Pancreas (tissue), 10 donors: ENCODE results near the gene TAS1R1. TPM values are rescaled to one million over a fixed set of nuclear protein-coding genes. Genes with fewer than 3 reads are reported as not detected.

Source experiments
- ATAC-seq, 4 donors: fragments of 200-7000 bp; cut with Tn5 transposase; one replicate each; pipeline versions ENCODE4 v1.8.0 to v1.9.1; 2020; ENCODE audit warnings: mild to moderate bottlenecking in 4 of 4, moderate library complexity in 4 of 4
- DNase-seq, 6 donors: peaks; one replicate each; pipeline ENCODE4 v3.0.0-alpha.2; 2020
- FAIRE-seq: peaks from 2 replicates; lab custom pipeline; 2012; peaks lifted over from hg19 to GRCh38; lab: Jason Lieb, UNC
- H3K27ac ChIP-seq, 4 donors: fragments of 200-600 bp; sonication (generic); 1 replicate in 3 of 4; 2 replicates in 1 of 4; pipeline versions ENCODE4 v1.5.0 to v1.8.0; 2020
- H3K27me3 ChIP-seq, 4 donors: fragments of 200-600 bp; one replicate each; pipeline ENCODE4 v1.8.0; 2021
- H3K36me3 ChIP-seq, 3 donors: fragments of 200-600 bp; sonication (generic) in 1 of 3; one replicate each; pipeline versions ENCODE4 v1.5.0 to v1.8.0; 2020 to 2021
- H3K4me1 ChIP-seq, 3 donors: fragments of 200-600 bp; one replicate each; pipeline ENCODE4 v1.8.0; 2021
- H3K4me3 ChIP-seq, 4 donors: fragments of 200-600 bp; sonication (generic) in 2 of 4; one replicate each; pipeline versions ENCODE4 v1.5.0 to v1.8.0; 2020 to 2021
- H3K9me3 ChIP-seq, 4 donors: fragments of 200-600 bp; one replicate each; pipeline ENCODE4 v1.8.0; 2021
- WGBS, 2 donors: extraction: QIAGEN DNeasy Blood & Tissue Kit; methylation state at CpG; one replicate each; pipeline ENCODE4 v1.1.7; 2013; 5-methylcytosine and 5-hydroxymethylcytosine counted together
- intact Hi-C, 3 donors: fragments of 100-400 bp; cut with DNase I; formaldehyde crosslinking; loops; one replicate each; pipeline versions ENCODE4 v1.11.1 to v1.14.2; 2022
- polyA plus RNA-seq, 2 donors: library from polyadenylated mRNA; stranded (reverse); fragments of 200-250 nt; gene quantifications; one replicate each; pipeline ENCODE4 v1.2.3, GENCODE V29; 2013
- total RNA-seq, 6 donors: library from RNA; stranded (reverse); fragmentation: NEBNext Ultra II Directional in 4 of 6; extraction: Animal tissue kit (Norgen Biotek cat#: 25700) in 4 of 6; gene quantifications; one replicate each; pipeline versions ENCODE4 v1.2.1 to v1.2.4, GENCODE V29; 2021 to 2023
- TF ChIP-seq, protein P1 (sequence below), 4 donors: fragments of 200-600 bp; sonication (generic) in 3 of 4; IDR thresholded peaks; one replicate each; pipeline versions ENCODE4 v1.5.0 to v1.8.0; 2021; ENCODE audit warnings: antibody characterized with exemption in 4 of 4
- donor health status: healthy with polysubstance abuse.
- donor health status: DM: no; HTN: no; CAD: no; lungs with moderate emphysema.
- donor health status: DM: no; HTN: no; CAD: no.
- donor health status: control.
- donor health status: control.
- donor health status: Bipolar disorder and iron deficiency.
- donor health status: DM: yes; HTN: yes; CAD: no.
- donor health status: DM: no; HTN: no; CAD: no.
- donor health status: DM: no; HTN: no; CAD: no.
- donor health status: DM: yes; HTN: yes; CAD: no.

TAS1R1 gene
- total and polyA plus RNA-seq, 8 donors: not detected

DNA sequence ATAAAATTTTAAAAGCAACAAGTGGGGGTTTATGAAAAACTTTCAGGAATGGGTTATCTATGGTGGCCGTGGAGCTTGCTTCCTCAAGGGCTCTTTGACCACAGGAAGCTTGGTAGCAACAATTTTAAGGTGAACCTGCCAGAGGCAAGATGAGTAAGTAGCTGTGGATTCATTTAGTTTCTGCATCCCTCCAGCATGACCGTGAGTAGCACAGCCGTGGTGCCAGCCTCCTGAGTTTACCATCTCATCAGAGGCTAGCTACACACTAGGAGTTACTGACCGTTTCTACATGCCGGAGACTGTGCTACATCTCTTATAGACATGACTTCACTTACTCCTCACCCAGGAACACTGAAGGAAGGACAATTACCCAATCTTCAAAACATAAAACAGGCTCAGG is 33.6 kb upstream of the TAS1R1 start:
- intact Hi-C loops: no loop called here
- Histone ChIP-seq H3K36me3 (peaks cover 0 to 16% (median 8%) of the 10 kb centered on the region in 3 donors), H3K27ac (no peak overlapping the region), H3K4me3 (no peak overlapping the region), H3K27me3 (no peaks in the 10 kb centered on the region), H3K9me3 (no peaks in the 10 kb centered on the region), H3K4me1 (no peaks in the 10 kb centered on the region)
- DNase-seq (no peak), ATAC-seq (no peak), FAIRE-seq (no peak)
- WGBS, 2 donors: 75 to 79% methylated on average over 5 of the region's 5 CpGs
- TF ChIP-seq, protein P1, sequence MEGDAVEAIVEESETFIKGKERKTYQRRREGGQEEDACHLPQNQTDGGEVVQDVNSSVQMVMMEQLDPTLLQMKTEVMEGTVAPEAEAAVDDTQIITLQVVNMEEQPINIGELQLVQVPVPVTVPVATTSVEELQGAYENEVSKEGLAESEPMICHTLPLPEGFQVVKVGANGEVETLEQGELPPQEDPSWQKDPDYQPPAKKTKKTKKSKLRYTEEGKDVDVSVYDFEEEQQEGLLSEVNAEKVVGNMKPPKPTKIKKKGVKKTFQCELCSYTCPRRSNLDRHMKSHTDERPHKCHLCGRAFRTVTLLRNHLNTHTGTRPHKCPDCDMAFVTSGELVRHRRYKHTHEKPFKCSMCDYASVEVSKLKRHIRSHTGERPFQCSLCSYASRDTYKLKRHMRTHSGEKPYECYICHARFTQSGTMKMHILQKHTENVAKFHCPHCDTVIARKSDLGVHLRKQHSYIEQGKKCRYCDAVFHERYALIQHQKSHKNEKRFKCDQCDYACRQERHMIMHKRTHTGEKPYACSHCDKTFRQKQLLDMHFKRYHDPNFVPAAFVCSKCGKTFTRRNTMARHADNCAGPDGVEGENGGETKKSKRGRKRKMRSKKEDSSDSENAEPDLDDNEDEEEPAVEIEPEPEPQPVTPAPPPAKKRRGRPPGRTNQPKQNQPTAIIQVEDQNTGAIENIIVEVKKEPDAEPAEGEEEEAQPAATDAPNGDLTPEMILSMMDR (IDR thresholded peaks at IDR 0.05): no peak

- Histone ChIP-seq H3K4me3 (no peak overlapping the region), H3K4me1 (no peaks in the 10 kb centered on the region), H3K27me3 (no peaks in the 10 kb centered on the region), H3K36me3 (peaks cover 0 to 25% (median 14%) of the 10 kb centered on the region in 3 donors), H3K27ac (no peak overlapping the region), H3K9me3 (no peaks in the 10 kb centered on the region)
- TF ChIP-seq, protein P1 (IDR thresholded peaks at IDR 0.05): peak in 1 of 4 donors; percentile 7
- intact Hi-C loops: no loop called here
- DNase-seq (no peak), FAIRE-seq (no peak), ATAC-seq (peak in 3 of 4 donors; percentile 56 to 84 (median 61))
- 42 to 46% methylated on average over 5 to 6 of the region's 6 CpGs for WGBS, 2 donors
Observed at GRCh38 chr1:6523566-6523965, 31.5 kb upstream of the TAS1R1 start.

DNA sequence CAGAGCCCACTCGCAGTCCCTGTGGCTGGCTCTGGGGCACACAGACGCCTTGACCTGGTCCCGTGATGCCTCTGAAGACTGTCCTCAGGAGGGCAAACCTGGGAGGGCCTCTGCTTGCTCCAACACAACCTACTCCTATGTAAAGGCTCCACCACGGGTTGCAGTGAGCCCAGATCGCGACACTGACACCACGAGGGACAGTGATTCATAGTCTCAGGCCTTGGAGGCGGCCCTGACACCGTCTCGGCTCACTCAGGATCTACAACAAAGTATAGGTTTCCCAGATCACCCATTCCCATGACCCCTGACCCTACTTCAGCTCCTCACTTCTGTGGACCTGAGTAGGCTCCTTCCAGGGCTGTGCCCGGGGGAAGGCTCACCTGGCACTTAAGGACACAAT is 28.8 kb upstream of the TAS1R1 start:
- Histone ChIP-seq H3K9me3 (no peaks in the 10 kb centered on the region), H3K36me3 (peaks cover 0 to 39% (median 23%) of the 10 kb centered on the region in 3 donors), H3K27me3 (no peaks in the 10 kb centered on the region), H3K4me3 (no peak overlapping the region), H3K4me1 (no peaks in the 10 kb centered on the region), H3K27ac (no peak overlapping the region)
- TF ChIP-seq, protein P1 (IDR thresholded peaks at IDR 0.05): no peak
- DNase-seq (peak in 1 of 6 donors; percentile 26), FAIRE-seq (no peak), ATAC-seq (no peak)
- 77 to 83% methylated on average over 11 of the region's 11 CpGs for WGBS, 2 donors
- intact Hi-C loops: no loop called here

- H3K9me3 ChIP-seq: no peaks in the 10 kb centered on the region
- 85 to 89% methylated on average over 7 of the region's 7 CpGs for WGBS, 2 donors
- ATAC-seq (no peak), DNase-seq (no peak), FAIRE-seq (no peak)
- H3K36me3 ChIP-seq: peaks cover 0 to 60% (median 37%) of the 10 kb centered on the region in 3 donors
- no peak overlapping the region for H3K27ac ChIP-seq
- H3K4me3 ChIP-seq: no peak overlapping the region
- intact Hi-C loops: no loop called here
- TF ChIP-seq, protein P1 (IDR thresholded peaks at IDR 0.05): no peak
- no peaks in the 10 kb centered on the region for H3K4me1 ChIP-seq
- no peaks in the 10 kb centered on the region for H3K27me3 ChIP-seq
Observed at GRCh38 chr1:6528492-6528891, 26.6 kb upstream of the TAS1R1 start.

- Histone ChIP-seq H3K36me3 (peaks cover 0 to 54% (median 33%) of the 10 kb centered on the region in 3 donors), H3K9me3 (no peaks in the 10 kb centered on the region), H3K4me3 (no peak overlapping the region), H3K4me1 (no peaks in the 10 kb centered on the region), H3K27ac (no peak overlapping the region), H3K27me3 (no peaks in the 10 kb centered on the region)
- WGBS, 2 donors: 97% methylated on average over 13 of the region's 13 CpGs
- ATAC-seq (no peak), FAIRE-seq (no peak), DNase-seq (no peak)
- intact Hi-C loops: loop anchor here in 1 of 3 donors (10.0 kb wide), 1 partner anchor 64 kb away; no protein-coding TSS in a partner anchor
- TF ChIP-seq, protein P1 (IDR thresholded peaks at IDR 0.05): no peak
Observed at GRCh38 chr1:6530504-6531160, 24.5 kb upstream of the TAS1R1 start.
